CD14-positive monocyte (primary cell): ENCODE data around the gene PDE9A. TPM values are rescaled to one million over a fixed set of nuclear protein-coding genes. Genes with fewer than 3 reads are reported as not detected.

Source experiments
- DNase-seq, 3 donors: peaks; one replicate each; pipeline ENCODE4 v3.0.0-alpha.2; 2011 to 2022
- H2AFZ ChIP-seq: 2 replicates; pipeline ENCODE4 v1.6.0; 2012; ENCODE audit warnings: mild to moderate bottlenecking, low read depth, low read length, inconsistent platforms; ENCODE audit not compliant: insufficient read depth, poor library complexity, severe bottlenecking
- H3K27ac ChIP-seq, 2 donors: 1 replicate in 1 of 2; 2 replicates in 1 of 2; pipeline ENCODE4 v1.5.1; 2012 to 2013; ENCODE audit warnings: low read length in 2 of 2, control low read depth in 1 of 2, inconsistent platforms in 1 of 2, low read depth in 1 of 2, mild to moderate bottlenecking in 1 of 2
- H3K27me3 ChIP-seq, 2 donors: one replicate each; pipeline versions ENCODE4 v1.6.0 to v1.6.1; 2011 to 2013; ENCODE audit warnings: low read length in 2 of 2; ENCODE audit not compliant: control insufficient read depth in 2 of 2, insufficient read depth in 2 of 2
- H3K36me3 ChIP-seq, 2 donors: replicated peaks in 1 of 2; 1 replicate in 1 of 2; 2 replicates in 1 of 2; pipeline versions ENCODE4 v1.5.1 to v1.6.1; 2012 to 2013; ENCODE audit warnings: low read length in 2 of 2, control low read depth in 1 of 2, inconsistent platforms in 1 of 2, mild to moderate bottlenecking in 1 of 2; ENCODE audit not compliant: insufficient read depth in 2 of 2, control insufficient read depth in 1 of 2
- H3K4me1 ChIP-seq, 2 donors: 1 replicate in 1 of 2; 2 replicates in 1 of 2; pipeline versions ENCODE4 v1.5.1 to v1.6.1; 2012 to 2013; ENCODE audit warnings: low read length in 2 of 2, control low read depth in 1 of 2, inconsistent platforms in 1 of 2, mild to moderate bottlenecking in 1 of 2, moderate library complexity in 1 of 2; ENCODE audit not compliant: insufficient read depth in 2 of 2, control insufficient read depth in 1 of 2
- H3K4me2 ChIP-seq: replicated peaks from 2 replicates; pipeline ENCODE3; 2012; ENCODE audit warnings: low read length, moderate library complexity, mild to moderate bottlenecking; ENCODE audit not compliant: poor library complexity, severe bottlenecking; ENCODE audit errors: extremely low read depth
- H3K4me3 ChIP-seq, 3 experiments: fragments of 200-600 bp in 1 of 3; sonication (generic) in 1 of 3; replicated peaks in 1 of 3; 1 replicate in 2 of 3; 2 replicates in 1 of 3; pipeline ENCODE4 v1.5.1; 2011 to 2013; ENCODE audit warnings: low read length in 3 of 3, mild to moderate bottlenecking in 3 of 3, control low read depth in 2 of 3, low read depth in 2 of 3, inconsistent platforms in 1 of 3, moderate library complexity in 1 of 3
- H3K79me2 ChIP-seq: 2 replicates; pipeline ENCODE4 v1.6.0; 2012; ENCODE audit warnings: mild to moderate bottlenecking, control low read depth, inconsistent platforms, low read length, moderate library complexity; ENCODE audit not compliant: insufficient read depth
- H3K9ac ChIP-seq: 2 replicates; pipeline ENCODE4 v1.6.0; 2017; ENCODE audit warnings: low read length, mild to moderate bottlenecking; ENCODE audit not compliant: insufficient read depth, poor library complexity, severe bottlenecking
- H3K9me3 ChIP-seq, 2 donors: replicated peaks in 1 of 2; 1 replicate in 1 of 2; 2 replicates in 1 of 2; pipeline versions ENCODE4 v1.5.1 to v1.6.1; 2012 to 2013; ENCODE audit warnings: low read length in 2 of 2, control low read depth in 1 of 2; ENCODE audit not compliant: control insufficient read depth in 1 of 2, insufficient read depth in 1 of 2
- H4K20me1 ChIP-seq: 2 replicates; pipeline ENCODE4 v1.6.0; 2012; ENCODE audit warnings: mild to moderate bottlenecking, low read length, control low read depth, moderate library complexity; ENCODE audit not compliant: insufficient read depth
- H3K27ac Mint-ChIP-seq, 7 donors: one replicate each; pipeline ENCODE4 v1.8.0; 2020; ENCODE audit warnings: mild to moderate bottlenecking in 7 of 7, mixed read lengths in 7 of 7, moderate library complexity in 6 of 7, inconsistent platforms in 2 of 7
- H3K27me3 Mint-ChIP-seq, 3 donors: one replicate each; pipeline ENCODE4 v1.8.0; 2021 to 2022; ENCODE audit warnings: low read depth in 3 of 3, mild to moderate bottlenecking in 3 of 3, mixed read lengths in 3 of 3, moderate library complexity in 3 of 3, inconsistent platforms in 1 of 3
- H3K36me3 Mint-ChIP-seq, 2 donors: one replicate each; pipeline ENCODE4 v1.8.0; 2020; ENCODE audit warnings: mixed read lengths in 2 of 2, inconsistent platforms in 1 of 2, mild to moderate bottlenecking in 1 of 2
- H3K4me1 Mint-ChIP-seq: one replicate; pipeline ENCODE4 v1.8.0; 2020; ENCODE audit warnings: mild to moderate bottlenecking, mixed read lengths
- H3K4me3 Mint-ChIP-seq, 2 donors: one replicate each; pipeline ENCODE4 v1.8.0; 2020; ENCODE audit warnings: mild to moderate bottlenecking in 2 of 2, mixed read lengths in 2 of 2, moderate library complexity in 1 of 2
- H3K9me3 Mint-ChIP-seq, 7 donors: one replicate each; pipeline ENCODE4 v1.8.0; 2020 to 2022; ENCODE audit warnings: mixed read lengths in 7 of 7, mild to moderate bottlenecking in 6 of 7, moderate library complexity in 6 of 7, inconsistent platforms in 2 of 7
- CTCF ChIP-seq: fragments of 200-600 bp; IDR thresholded peaks from one replicate; pipeline ENCODE4 v1.8.0; 2022; ENCODE audit warnings: antibody characterized with exemption, mild to moderate bottlenecking
- WGBS: methylation state at CpG from one replicate; pipeline ENCODE4 v1.1.5; 2013; ENCODE audit warnings: missing lambda C conversion rate; ENCODE audit not compliant: insufficient coverage; 5-methylcytosine and 5-hydroxymethylcytosine counted together
- intact Hi-C, 2 donors: fragments of 100-400 bp; cut with micrococcal nuclease; formaldehyde crosslinking; loops; one replicate each; pipeline versions ENCODE4 v1.15.0 to v1.15.1; 2023
- polyA plus RNA-seq, 3 donors: library from polyadenylated mRNA; depleted of rRNA in 1 of 3; unstranded in 2 of 3; stranded (reverse) in 1 of 3; fragments of 300-500 nt in 2 of 3; fragments of >200 nt in 1 of 3; fragmentation: Illumina TruSeq in 2 of 3; gene quantifications; 1 replicate in 2 of 3; 2 replicates in 1 of 3; pipeline ENCODE4 v1.2.3, GENCODE V29; 2012 to 2021

The PDE9A gene
- polyA plus RNA-seq, 3 donors, result 0.05 to 0.52 TPM; not detected in 1

GRCh38 chr21:42629933-42630589, 23.4 kb upstream of the PDE9A start:
- Histone ChIP-seq H4K20me1 (no peaks in the 10 kb centered on the region), H3K9ac (no peak overlapping the region), H3K27ac (no peak overlapping the region), H3K36me3 (no peaks in the 10 kb centered on the region), H3K79me2 (no peaks in the 10 kb centered on the region), H3K27me3 (no peaks in the 10 kb centered on the region), H3K9me3 (no peaks in the 10 kb centered on the region), H3K4me1 (no peaks in the 10 kb centered on the region), H2AFZ (no peak overlapping the region), H3K4me3 (no peak overlapping the region), H3K4me2 (no peak overlapping the region)
- intact Hi-C loops, result no loop called here
- Mint-ChIP-seq H3K36me3 (no peaks in the 10 kb centered on the region), H3K4me3 (no peak overlapping the region), H3K9me3 (no peaks in the 10 kb centered on the region), H3K27ac (no peak overlapping the region), H3K4me1 (no peaks in the 10 kb centered on the region), H3K27me3 (peaks cover 4 to 7% (median 5%) of the 10 kb centered on the region in 3 donors)
- TF ChIP-seq CTCF, result no peak
- 90% methylated on average over 8 of the region's 9 CpGs for WGBS
- DNase-seq, result no peak

- Histone ChIP-seq H3K4me1 (no peaks in the 10 kb centered on the region), H3K4me3 (no peak overlapping the region), H3K9me3 (no peaks in the 10 kb centered on the region), H4K20me1 (no peaks in the 10 kb centered on the region), H3K27ac (no peak overlapping the region), H3K79me2 (no peaks in the 10 kb centered on the region), H3K36me3 (no peaks in the 10 kb centered on the region), H3K27me3 (no peaks in the 10 kb centered on the region), H2AFZ (no peak overlapping the region), H3K4me2 (no peak overlapping the region), H3K9ac (no peak overlapping the region)
- 60% methylated on average over 7 of the region's 9 CpGs for WGBS
- intact Hi-C loops, result no loop called here
- Mint-ChIP-seq H3K4me3 (no peak overlapping the region), H3K9me3 (no peaks in the 10 kb centered on the region), H3K36me3 (no peaks in the 10 kb centered on the region), H3K27ac (no peak overlapping the region), H3K4me1 (no peaks in the 10 kb centered on the region), H3K27me3 (peaks cover 2 to 4% (median 4%) of the 10 kb centered on the region in 3 donors)
- no peak for TF ChIP-seq CTCF
- no peak for DNase-seq
Observed at GRCh38 chr21:42630626-42631025, 22.8 kb upstream of the PDE9A start.
